GM15510 (cell line): ENCODE data around the gene RPL3.

Source experiments
- POLR2A ChIP-seq: IDR thresholded peaks from 3 replicates; pipeline ENCODE4 v1.6.1; 2011; ENCODE audit warnings: borderline replicate concordance; ENCODE audit not compliant: insufficient read length; ENCODE audit errors: extremely low read depth

Gene RPL3

DNA sequence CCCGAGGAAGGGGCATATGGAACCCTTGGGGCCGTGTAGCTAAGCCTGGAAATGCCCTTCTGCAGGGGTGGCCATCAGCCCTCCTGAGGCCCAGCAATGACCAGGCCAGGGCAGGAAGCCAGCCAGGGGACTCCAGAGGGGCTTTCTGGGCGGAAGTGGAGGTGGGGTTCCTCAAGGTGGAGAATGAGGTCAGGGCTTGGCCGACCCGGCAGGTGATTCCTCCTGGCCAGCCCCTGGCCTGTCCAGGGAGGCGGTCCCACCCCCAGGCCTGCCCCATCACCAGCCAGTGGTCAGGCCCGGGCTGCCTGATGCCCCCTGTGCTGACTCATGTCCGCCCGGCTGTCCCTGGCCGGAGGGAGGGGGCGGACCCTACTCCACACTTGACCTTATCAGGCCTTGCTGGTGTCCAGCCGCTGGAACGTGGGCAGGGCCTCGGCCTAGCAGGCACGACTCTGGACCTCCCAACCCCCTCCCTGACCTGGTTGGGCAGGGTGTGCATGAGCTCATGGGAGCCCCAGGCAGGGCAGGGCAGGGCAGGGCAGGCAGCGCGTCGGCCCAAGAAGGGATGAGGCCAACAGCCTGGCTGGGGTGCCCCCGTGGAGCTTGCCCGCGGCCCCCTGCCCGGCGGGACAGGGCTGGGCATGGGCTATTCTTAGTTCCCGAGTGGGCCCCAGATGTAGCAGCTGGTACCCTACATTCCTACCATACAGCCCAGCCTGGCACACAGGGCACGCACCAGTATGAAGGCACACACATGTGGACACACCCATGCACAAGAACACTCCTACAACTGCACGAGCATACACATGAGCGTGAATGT, 35.9 kb downstream of the RPL3 start:
- TF ChIP-seq POLR2A: no peak

DNA sequence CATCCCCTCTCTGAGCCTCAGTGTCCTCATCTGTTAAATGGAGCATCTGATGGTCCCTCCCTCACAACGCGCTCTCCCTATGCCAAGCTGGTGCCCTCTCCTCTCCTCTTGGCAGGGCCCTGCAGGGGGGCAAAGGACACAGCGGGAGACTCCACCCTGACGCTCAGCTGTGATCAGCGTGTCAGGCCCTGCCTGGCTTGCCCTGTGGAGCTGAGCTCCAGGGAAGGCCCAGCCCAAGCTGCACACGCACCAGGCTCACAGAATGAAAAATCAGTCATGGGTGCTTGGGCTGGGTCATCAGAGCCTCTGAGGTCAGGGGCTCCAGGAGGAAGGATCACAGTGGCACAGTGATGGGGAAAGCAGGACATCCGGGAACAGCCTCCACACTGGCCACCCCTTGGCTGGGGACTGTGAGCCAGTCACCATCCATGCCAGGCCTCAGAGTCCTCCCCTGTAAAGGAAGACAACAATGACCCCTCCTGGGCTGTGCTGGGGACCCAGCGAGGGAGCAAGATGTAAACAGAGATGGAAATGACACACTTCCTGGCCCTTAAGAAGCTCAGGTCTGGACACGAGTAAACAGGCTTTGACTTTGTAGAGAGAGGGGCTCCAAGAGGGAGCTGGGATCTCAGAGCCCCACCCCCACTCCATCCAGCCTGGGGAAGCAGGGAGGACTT, 36.6 kb downstream of the RPL3 start:
- TF ChIP-seq POLR2A: no peak

DNA sequence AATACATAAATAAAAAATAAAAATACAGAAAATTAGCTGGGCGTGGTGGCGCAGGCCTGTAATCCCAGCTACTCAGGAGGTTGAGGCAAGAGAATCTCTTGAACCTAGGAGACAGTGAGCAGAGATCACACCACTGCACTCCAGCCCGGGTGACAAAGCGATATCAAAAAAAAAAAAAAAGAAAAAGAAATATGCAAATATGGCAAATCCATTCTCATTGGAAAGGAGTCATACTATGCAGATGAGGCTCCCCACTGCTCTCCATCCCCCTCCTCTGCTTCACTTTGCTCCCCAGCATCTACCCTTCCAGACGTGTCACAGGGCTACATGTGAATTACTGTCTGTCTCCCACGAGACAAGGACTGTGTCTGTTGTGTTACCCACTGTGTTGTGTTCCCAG, 38.3 kb downstream of the RPL3 start:
- TF ChIP-seq POLR2A: no peak

DNA sequence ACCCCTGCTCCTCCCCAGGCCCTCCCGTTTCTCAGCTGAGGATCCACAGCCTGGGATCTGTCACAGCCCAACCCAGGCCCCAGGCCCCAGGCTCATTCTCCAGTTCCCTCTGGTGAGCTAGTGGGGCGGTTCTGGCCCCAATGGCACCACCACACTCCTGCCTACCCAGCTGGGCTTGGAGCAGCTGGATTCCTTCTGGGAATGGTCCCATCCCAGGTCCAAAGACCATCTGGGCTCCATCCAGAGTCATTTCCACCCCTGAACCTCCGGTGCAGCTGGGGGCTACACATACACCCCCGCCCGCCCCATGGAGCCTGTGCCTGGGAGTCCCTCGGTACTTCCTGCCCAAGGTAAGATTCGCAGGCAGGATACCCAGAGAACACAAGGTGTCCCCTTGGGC, 39.2 kb downstream of the RPL3 start:
- TF ChIP-seq POLR2A: no peak

DNA sequence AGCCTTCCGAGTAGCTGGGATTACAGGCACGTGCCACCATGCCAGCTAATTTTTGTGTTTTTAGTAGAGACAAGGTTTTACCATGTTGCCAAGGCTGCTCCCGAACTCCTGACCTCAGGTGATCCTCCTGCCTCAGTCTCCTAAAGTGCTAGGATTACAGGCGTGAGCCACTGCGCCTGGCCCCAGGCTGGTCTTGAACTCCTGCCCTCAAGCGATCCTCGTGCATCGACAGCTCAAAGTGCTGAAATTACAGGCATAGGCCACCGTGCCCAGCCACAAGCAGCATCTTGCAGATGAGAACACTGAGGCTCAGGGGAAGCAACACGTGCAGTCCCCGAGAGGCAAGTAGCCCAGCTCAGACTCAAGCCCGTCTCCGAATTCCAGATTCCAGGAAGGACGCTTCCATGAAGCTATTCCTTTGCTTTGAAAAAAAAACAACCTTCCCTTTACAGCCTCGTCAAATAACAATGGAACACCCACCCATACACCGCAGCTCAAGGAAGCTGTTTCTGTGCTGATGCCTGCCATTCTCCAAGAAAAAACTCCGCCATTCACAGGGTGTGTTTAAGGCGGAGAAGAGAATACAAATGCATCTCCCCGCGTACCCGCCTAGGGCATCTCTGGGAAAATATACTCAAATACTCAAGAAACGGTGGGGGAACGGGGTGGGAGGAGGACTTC, 40.1 kb downstream of the RPL3 start:
- no peak for TF ChIP-seq POLR2A

DNA sequence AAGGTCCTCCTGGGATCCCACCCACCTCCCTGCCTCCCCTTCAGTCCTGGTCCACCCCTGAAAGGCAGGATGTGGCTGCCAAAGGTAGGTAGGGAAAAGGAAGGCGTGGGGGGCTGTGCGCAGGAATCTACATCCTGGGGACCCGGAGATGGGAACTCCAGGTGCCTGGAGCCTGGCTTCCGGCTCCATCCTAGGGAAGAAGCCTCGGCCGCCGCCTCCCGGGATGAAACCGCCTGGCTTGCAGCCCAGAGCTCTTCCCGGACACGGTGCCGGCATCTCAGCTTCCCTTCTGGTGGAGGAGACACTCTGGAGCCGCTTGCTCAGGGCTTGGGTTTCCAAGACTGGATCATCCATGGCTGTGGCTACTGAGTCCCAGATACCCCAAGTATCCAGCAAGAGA, 41.4 kb downstream of the RPL3 start:
- TF ChIP-seq POLR2A: no peak

DNA sequence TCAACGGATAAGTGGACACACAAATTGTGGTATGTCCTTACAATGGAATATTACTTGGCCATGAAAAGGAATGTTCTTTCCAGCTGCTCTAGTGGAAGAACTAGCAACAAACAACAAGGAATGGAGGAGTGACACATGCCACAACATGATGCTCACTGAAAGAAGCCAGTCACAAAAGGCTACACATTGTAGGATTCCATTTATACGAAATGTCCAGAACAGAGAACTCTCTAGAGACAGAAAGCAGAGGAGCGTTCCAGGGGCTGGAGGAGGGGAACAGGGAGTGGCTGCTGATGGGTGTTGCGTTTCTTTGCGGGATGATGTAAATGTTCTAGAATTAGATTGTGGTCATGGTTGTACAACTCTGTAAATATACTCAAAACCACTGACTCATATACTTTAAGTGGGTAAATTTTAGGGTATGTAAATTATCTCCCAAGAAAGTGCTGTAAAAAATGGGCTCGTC, 42.2 kb downstream of the RPL3 start:
- no peak for TF ChIP-seq POLR2A

DNA sequence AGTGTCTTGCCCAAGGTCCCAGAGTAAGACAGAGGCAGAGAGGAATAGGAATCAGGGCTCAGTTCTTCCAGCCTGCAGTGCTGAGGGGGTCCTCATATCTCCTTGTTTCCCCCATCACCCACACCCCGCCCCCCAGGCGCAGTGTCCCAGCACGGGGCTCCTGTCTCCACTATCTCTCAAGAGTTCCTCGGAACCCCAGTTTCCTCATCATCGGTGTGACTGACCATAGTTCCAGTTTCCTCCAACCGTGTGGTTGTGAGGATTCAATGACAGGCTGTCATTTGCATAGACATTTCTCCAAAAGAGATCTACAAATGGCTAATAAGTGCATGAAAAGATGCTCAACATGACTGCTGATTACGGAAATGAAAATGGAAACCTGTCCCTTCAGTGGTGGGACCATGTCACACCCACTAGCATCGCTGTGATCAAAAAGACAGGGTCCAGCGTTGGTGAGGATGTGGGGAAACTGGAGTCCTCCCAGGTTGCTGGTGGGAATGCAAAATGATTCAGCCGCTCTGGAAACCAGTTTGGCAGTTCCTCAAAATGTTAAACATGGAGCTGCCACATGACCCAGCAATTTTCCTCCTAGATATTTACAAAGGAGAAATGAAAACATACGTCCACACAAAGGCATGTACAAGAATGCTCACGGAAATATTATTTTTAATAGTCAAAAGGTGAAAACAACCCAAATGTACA, 42.8 kb downstream of the RPL3 start:
- no peak for TF ChIP-seq POLR2A

DNA sequence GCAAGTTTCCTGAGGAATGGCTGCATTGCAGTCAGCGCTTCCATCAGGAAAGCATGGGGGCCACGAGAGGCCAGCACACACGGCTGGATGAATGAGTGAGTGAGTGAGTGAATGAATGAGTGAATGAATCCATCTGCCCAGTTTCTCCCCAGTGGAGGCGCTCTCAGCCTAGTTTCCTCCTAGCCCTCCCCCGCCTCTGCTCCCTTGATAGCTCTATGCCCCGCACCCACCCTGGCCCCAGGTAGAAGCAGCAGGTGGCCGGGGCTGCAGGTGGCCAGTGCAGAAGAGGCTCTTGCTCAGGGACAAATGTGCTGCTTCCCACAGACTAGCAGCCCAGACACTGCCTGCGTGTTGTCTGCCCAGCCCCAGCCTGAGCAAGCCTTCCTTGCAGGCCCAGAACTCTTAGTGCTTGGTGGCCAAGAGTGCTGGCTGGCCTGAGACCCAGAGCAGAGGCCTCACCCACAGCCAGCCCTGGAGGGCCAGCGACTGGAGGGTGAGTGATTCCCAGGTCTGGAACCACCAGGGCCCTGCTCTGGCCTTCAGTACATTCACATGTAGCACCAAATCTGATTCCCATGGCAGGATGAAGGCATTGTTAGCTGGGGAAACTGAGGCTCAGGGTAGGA, 43.5 kb downstream of the RPL3 start:
- no peak for TF ChIP-seq POLR2A

DNA sequence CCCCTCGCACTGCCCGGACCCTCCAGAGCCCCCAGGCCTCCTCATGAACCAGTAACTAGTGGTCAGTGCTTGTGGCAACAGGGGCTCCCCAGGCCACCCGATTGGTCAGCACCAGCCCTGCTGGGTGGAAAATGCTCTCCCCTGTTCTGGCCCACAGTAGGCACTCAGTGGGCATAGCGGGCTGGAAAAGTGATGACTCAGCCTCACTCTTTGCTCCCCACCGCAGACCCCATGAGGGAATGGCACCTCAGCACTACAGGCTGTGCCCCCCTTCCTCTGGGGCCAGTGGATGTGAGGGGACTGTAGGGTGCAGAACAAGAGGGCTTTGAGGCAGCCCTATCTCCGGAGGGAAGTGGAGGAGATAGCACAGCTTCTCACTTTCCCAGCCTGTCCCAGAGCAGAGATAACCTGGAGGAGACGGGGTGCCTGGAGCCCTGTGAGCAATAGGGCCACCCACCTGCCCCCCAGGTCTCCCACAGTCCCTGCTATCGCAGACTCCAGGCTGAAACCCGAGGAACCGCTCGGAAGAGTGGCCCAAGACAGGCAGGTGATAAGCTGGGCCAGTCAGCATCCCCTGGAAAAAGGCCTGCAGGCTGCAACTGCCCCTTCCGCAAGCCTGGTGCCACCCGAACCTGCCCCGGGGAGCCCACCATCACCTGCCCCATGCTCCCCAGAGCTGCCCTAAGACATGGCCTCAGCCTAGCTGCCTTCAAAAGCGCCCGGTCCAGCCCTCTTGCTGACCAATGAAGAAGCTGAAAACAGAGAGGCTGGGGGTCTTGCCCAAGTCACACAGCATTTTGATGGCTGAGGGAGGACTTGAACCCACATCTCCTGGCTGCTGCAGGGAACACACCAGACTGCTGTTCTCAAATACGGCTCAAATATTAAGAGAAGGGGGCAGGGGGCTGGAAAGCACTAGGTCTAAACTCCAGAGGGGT, 45.2 kb downstream of the RPL3 start:
- no peak for TF ChIP-seq POLR2A

DNA sequence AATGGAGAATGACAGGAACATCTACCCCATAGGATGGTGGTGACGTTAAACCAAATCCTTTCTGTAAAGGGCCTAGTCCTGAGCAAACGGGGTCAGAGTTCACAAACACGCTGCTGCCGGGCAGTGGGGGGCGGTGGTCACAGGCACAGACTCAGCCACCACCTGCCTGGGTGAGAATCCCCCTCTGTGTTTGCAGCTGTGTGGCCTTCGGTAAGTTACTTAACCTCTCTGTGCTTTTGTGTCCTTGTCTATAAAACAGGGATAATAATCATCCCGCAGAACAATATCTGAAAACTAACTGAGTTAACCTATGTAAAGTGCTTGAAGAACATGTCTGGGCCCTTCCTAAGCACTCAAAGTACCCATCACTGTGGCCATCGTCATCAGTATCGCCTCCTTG, 48.6 kb downstream of the RPL3 start:
- TF ChIP-seq POLR2A: no peak

DNA sequence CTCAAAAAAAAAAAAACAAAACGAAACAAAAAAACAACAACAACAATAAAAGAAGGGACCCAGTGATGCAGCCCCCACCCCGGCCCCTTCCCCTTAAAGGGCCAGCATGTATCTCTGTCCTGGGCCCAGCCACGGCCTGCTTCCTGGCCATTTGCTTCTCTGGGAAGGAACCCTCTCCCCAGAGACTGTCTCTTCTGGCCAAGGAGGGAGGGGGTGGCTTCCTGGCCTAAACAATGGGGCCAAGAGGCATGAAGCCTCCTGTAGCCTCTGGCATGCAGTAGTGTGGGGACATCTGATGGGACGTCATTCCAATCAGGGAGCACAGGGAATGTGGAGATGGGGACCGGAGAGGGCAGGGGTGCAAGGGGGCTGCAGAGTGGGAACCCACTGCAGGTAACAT, 49.1 kb downstream of the RPL3 start:
- no peak for TF ChIP-seq POLR2A

DNA sequence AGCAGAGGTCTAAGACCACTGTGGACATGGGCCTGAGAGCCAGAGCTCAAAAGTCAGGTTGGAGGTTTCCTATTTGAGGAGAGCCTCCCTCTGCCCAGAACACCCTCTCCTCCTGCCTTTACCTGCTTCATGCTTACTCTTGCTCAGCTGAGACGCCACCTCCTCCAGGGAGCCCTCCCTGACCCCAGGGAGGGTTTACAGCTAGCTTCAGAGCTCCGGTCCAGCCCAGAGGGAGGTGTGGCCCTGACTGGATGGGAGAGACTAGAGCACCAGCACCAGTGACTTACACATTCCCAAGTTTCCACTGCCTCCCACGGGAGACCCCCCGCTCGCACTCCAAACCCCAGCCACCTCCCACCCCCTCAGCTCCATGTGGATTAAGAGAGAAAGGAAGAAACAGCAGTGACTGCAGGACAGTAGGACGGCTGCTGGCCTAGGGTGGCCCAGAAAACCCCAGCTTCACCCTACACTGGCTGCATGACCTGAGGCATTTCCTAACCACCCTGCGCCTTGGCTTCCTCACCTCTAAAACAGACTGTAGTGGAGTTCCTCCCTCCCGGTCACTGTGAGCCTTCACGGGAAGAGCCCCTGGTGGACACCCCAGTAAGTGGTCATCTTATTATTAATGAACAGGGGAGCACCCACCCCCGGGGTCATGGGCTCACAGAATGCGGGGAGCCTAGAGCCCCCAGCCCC, 50.2 kb downstream of the RPL3 start:
- TF ChIP-seq POLR2A: no peak
